ENCODE results near the gene ADGRG3. TPM values are rescaled to one million over a fixed set of nuclear protein-coding genes. Genes with fewer than 3 reads are reported as not detected.

Gene ADGRG3
- total RNA-seq, 4 donors from 2014 or later = 0.71 TPM; not detected in 3

- Histone ChIP-seq H3K27me3 (no peaks in the 10 kb centered on the region), H3K9me3 (no peaks in the 10 kb centered on the region), H3K4me3 (no peak overlapping the region), H3K4me1 (no peaks in the 10 kb centered on the region), H3K36me3 (no peaks in the 10 kb centered on the region), H3K27ac (no peak overlapping the region)
- intact Hi-C loops (cut with DNase I; ENCODE audit: low total_unique reads) = no loop called here
- TF ChIP-seq CTCF (IDR thresholded peaks at IDR 0.05 in 4 of 5, conservative IDR thresholded peaks at IDR 0.05 in 1 of 5) (no peak), POLR2A (IDR thresholded peaks at IDR 0.05) (no peak)
- in situ Hi-C loops (cut with MboI; ENCODE audit: low sequenced_read_pairs in 4 of 4) = no loop called here
- no peak for DNase-seq
- ATAC-seq = no peak
These were observed 37.1 kb downstream of the ADGRG3 start for GRCh38 chr16:57704905-57705852.

GRCh38 chr16:57706717-57707116 lies 38.6 kb downstream of the ADGRG3 start:
- DNase-seq (no peak), ATAC-seq (no peak)
- H3K9me3 ChIP-seq = no peaks in the 10 kb centered on the region
- intact Hi-C loops (cut with DNase I; ENCODE audit: low total_unique reads) = no loop called here
- no peaks in the 10 kb centered on the region for H3K27me3 ChIP-seq
- H3K4me3 ChIP-seq = no peak overlapping the region
- in situ Hi-C loops (cut with MboI; ENCODE audit: low sequenced_read_pairs in 4 of 4) = no loop called here
- TF ChIP-seq POLR2A (IDR thresholded peaks at IDR 0.05) (no peak), CTCF (IDR thresholded peaks at IDR 0.05 in 4 of 5, conservative IDR thresholded peaks at IDR 0.05 in 1 of 5) (no peak)
- no peaks in the 10 kb centered on the region for H3K4me1 ChIP-seq
- H3K27ac ChIP-seq = no peak overlapping the region
- H3K36me3 ChIP-seq = no peaks in the 10 kb centered on the region

GRCh38 chr16:57707331-57707730 lies 39.2 kb downstream of the ADGRG3 start:
- Histone ChIP-seq H3K9me3 (no peaks in the 10 kb centered on the region), H3K27ac (no peak overlapping the region), H3K36me3 (no peaks in the 10 kb centered on the region), H3K4me1 (no peaks in the 10 kb centered on the region), H3K27me3 (no peaks in the 10 kb centered on the region), H3K4me3 (no peak overlapping the region)
- TF ChIP-seq POLR2A (IDR thresholded peaks at IDR 0.05) (no peak), CTCF (IDR thresholded peaks at IDR 0.05 in 4 of 5, conservative IDR thresholded peaks at IDR 0.05 in 1 of 5) (no peak)
- in situ Hi-C loops (cut with MboI; ENCODE audit: low sequenced_read_pairs in 4 of 4) = no loop called here
- ATAC-seq (no peak), DNase-seq (no peak)
- intact Hi-C loops (cut with DNase I; ENCODE audit: low total_unique reads) = no loop called here

GRCh38 chr16:57708168-57708567 lies 40.1 kb downstream of the ADGRG3 start:
- H3K4me3 ChIP-seq = no peak overlapping the region
- H3K4me1 ChIP-seq = no peaks in the 10 kb centered on the region
- H3K9me3 ChIP-seq = no peaks in the 10 kb centered on the region
- no peak overlapping the region for H3K27ac ChIP-seq
- in situ Hi-C loops (cut with MboI; ENCODE audit: low sequenced_read_pairs in 4 of 4) = no loop called here
- no peaks in the 10 kb centered on the region for H3K36me3 ChIP-seq
- no peaks in the 10 kb centered on the region for H3K27me3 ChIP-seq
- ATAC-seq (no peak), DNase-seq (no peak)
- intact Hi-C loops (cut with DNase I; ENCODE audit: low total_unique reads) = no loop called here
- no peak for TF ChIP-seq CTCF (IDR thresholded peaks at IDR 0.05 in 4 of 5, conservative IDR thresholded peaks at IDR 0.05 in 1 of 5)
- TF ChIP-seq POLR2A (IDR thresholded peaks at IDR 0.05) = no peak

Data from gastrocnemius medialis (tissue), 4 donors.